MM.1S (cell line): ENCODE data around the gene EXOSC10.
"Not testable (repeated sequence)": the region's sequence is repeated elsewhere in the genome, so short reads cannot be mapped to it uniquely, and the experiment has no call there.

Experiments
- EZH2 ChIP-seq: fragments of 300-600 bp; sonication (generic); optimal IDR thresholded peaks from 2 replicates; pipeline ENCODE3; 2017; ENCODE audit warnings: low read depth, mild to moderate bottlenecking, antibody characterized with exemption, low read length, mixed read lengths
- EZH2phosphoT487 ChIP-seq: fragments of 300-600 bp; sonication (generic); IDR thresholded peaks from 2 replicates; pipeline ENCODE4 v1.6.1; 2018; ENCODE audit warnings: antibody characterized with exemption, low read length
- TF ChIP-seq, protein P1 (sequence below): fragments of 300-600 bp; sonication (generic); IDR thresholded peaks from 2 replicates; pipeline ENCODE4 v1.5.1; 2016; ENCODE audit warnings: antibody characterized with exemption, low read length, mixed read lengths

DNA sequence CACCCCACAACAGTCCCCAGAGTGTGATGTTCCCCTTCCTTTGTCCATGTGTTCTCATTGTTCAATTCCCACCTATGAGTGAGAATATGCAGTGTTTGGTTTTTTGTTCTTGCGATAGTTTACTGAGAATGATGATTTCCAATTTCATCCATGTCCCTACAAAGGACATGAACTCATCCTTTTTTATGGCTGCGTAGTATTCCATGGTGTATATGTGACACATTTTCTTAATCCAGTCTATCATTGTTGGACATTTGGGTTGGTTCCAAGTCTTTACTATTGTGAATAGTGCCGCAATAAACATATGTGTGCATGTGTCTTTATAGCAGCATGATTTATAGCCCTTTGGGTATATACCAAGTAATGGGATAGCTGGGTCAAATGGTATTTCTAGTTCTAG, 15.9 kb downstream of the EXOSC10 start:
- TF ChIP-seq, protein P1, sequence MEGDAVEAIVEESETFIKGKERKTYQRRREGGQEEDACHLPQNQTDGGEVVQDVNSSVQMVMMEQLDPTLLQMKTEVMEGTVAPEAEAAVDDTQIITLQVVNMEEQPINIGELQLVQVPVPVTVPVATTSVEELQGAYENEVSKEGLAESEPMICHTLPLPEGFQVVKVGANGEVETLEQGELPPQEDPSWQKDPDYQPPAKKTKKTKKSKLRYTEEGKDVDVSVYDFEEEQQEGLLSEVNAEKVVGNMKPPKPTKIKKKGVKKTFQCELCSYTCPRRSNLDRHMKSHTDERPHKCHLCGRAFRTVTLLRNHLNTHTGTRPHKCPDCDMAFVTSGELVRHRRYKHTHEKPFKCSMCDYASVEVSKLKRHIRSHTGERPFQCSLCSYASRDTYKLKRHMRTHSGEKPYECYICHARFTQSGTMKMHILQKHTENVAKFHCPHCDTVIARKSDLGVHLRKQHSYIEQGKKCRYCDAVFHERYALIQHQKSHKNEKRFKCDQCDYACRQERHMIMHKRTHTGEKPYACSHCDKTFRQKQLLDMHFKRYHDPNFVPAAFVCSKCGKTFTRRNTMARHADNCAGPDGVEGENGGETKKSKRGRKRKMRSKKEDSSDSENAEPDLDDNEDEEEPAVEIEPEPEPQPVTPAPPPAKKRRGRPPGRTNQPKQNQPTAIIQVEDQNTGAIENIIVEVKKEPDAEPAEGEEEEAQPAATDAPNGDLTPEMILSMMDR: not testable (repeated sequence)
- not testable (repeated sequence) for TF ChIP-seq EZH2, EZH2phosphoT487
